ENCODE measurements around the gene ZNF263.

DNA sequence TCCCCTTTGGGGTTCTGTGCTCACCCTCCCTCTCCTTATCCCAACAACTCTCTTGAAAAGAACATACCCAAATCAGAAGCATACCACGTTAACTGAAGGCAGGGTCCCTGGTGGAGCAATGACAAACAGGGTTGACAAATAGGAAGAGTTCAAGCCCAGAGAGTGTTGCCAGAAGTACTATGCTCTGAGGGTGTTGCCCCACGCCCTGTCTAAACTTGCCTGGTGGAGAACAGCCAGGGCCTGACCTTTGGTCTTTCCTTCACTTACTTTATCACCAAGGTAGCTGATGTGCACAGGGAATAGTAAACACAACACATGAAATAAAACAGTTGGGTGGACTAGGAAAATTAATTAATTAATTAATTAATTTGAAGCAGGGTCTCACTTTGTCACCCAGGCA, 45.4 kb downstream of the ZNF263 start:
- TF ChIP-seq, protein P1, sequence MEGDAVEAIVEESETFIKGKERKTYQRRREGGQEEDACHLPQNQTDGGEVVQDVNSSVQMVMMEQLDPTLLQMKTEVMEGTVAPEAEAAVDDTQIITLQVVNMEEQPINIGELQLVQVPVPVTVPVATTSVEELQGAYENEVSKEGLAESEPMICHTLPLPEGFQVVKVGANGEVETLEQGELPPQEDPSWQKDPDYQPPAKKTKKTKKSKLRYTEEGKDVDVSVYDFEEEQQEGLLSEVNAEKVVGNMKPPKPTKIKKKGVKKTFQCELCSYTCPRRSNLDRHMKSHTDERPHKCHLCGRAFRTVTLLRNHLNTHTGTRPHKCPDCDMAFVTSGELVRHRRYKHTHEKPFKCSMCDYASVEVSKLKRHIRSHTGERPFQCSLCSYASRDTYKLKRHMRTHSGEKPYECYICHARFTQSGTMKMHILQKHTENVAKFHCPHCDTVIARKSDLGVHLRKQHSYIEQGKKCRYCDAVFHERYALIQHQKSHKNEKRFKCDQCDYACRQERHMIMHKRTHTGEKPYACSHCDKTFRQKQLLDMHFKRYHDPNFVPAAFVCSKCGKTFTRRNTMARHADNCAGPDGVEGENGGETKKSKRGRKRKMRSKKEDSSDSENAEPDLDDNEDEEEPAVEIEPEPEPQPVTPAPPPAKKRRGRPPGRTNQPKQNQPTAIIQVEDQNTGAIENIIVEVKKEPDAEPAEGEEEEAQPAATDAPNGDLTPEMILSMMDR (IDR thresholded peaks at IDR 0.05), result no peak
- no peak for TF ChIP-seq POLR2A (IDR thresholded peaks at IDR 0.05)

Measured in thyroid gland (tissue), 4 donors.